Urinary bladder (tissue), 4 donors: ENCODE results near the gene ABCC9. TPM values are rescaled to one million over a fixed set of nuclear protein-coding genes. Genes with fewer than 3 reads are reported as not detected.

ENCODE experiments used
- DNase-seq: peaks from one replicate; pipeline ENCODE4 v3.0.0-alpha.2; 2015; ENCODE audit errors: extremely low spot score
- H3K27ac ChIP-seq: one replicate; pipeline ENCODE4 v1.5.1; 2013; ENCODE audit warnings: low read depth, mild to moderate bottlenecking, moderate library complexity
- H3K36me3 ChIP-seq: one replicate; pipeline ENCODE4 v1.6.1; 2013; ENCODE audit warnings: mild to moderate bottlenecking, moderate library complexity; ENCODE audit not compliant: insufficient read depth
- H3K4me1 ChIP-seq: one replicate; pipeline ENCODE4 v1.6.1; 2013; ENCODE audit warnings: mild to moderate bottlenecking, moderate library complexity; ENCODE audit not compliant: insufficient read depth
- H3K4me3 ChIP-seq: one replicate; pipeline ENCODE4 v1.5.1; 2013; ENCODE audit warnings: low read depth, low read length
- WGBS: extraction: QIAGEN DNeasy Blood & Tissue Kit; methylation state at CpG from one replicate; pipeline ENCODE4 v1.1.7; 2013; 5-methylcytosine and 5-hydroxymethylcytosine counted together
- polyA plus RNA-seq: library from polyadenylated mRNA; stranded (reverse); fragments of 200-250 nt; gene quantifications from one replicate; pipeline ENCODE4 v1.2.3, GENCODE V29; 2013
- small RNA-seq: library from RNA; depleted of rRNA; stranded (forward); fragments of <200 nt; gene quantifications from one replicate; pipeline ENCODE3, GENCODE V24; 2014
- total RNA-seq: library from RNA; depleted of rRNA; stranded (reverse); fragments of >200 nt; gene quantifications from one replicate; pipeline ENCODE4 v1.2.3, GENCODE V29; 2014
- donor health status: healthy with polysubstance abuse.
- donor health status: healthy.

Gene ABCC9
- total and polyA plus RNA-seq, 2 donors: 14.3 to 75.2 TPM

GRCh38 chr12:21757735-21758134, 183.5 kb downstream of the ABCC9 start:
- no peak for DNase-seq
- WGBS: 38% methylated on average over 2 of the region's 2 CpGs
- Histone ChIP-seq H3K27ac (no peak overlapping the region), H3K36me3 (no peaks in the 10 kb centered on the region), H3K4me1 (no peaks in the 10 kb centered on the region), H3K4me3 (no peak overlapping the region)

DNA sequence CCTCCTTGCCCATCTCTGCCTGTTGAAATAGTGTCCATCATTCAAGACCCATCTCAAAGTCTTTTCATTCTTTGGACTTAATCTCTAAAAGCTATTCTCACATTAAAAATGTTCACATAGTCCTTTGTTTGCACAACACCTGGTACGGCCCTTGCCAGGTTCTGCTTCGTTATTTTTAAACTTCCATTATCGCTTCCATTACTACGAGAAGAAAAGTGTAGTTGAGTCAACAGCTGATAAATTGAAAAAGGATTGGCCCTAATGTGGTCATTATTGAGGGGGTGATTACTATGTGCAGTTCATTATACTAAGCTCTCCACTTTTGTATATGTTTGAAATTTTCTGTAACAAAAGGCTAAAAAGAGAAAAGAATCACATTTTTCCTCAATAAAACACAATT, 184.5 kb downstream of the ABCC9 start:
- no peak for DNase-seq
- H3K36me3 ChIP-seq: no peaks in the 10 kb centered on the region
- no peak overlapping the region for H3K27ac ChIP-seq
- H3K4me3 ChIP-seq: no peak overlapping the region
- H3K4me1 ChIP-seq: no peaks in the 10 kb centered on the region
- 98% methylated on average over 4 of the region's 4 CpGs for WGBS

DNA sequence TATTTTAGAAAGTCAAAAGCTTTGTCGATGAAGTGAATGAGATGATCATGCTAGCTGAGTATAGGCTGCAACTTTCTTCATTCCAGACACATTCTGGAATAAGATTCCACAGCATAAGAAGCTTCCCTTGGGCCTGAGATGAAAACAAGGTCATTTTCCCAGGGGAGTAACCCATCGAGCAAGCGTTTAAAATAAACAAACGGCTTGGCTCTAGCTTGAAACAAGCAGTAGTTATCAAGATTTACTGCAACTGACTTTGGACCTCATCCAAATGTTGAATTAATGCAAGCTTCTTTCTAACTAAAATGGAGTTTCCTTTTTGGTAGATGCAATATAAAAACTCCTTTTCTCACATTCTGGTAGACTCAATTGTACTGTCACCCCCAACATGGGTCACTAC, 189.7 kb downstream of the ABCC9 start:
- Histone ChIP-seq H3K4me3 (no peak overlapping the region), H3K36me3 (no peaks in the 10 kb centered on the region), H3K4me1 (no peaks in the 10 kb centered on the region), H3K27ac (no peak overlapping the region)
- 7% methylated on average over 4 of the region's 4 CpGs for WGBS
- peak; percentile 75 for DNase-seq

Small RNA genes within 50 kb of the gene (small RNA-seq; reads per million reads assigned to genes)
- not detected for gene AC008250.2

Other genes starting within 250 kb of the ABCC9 start
- gene KCNJ8, start 166.7 kb downstream of the ABCC9 start, total RNA-seq: 30.3 TPM
- 26.5 TPM for gene KCNJ8, start 166.7 kb downstream of the ABCC9 start, polyA plus RNA-seq
- 38.7 TPM for gene CMAS, start 104.8 kb upstream of the ABCC9 start, total RNA-seq
- gene CMAS, start 104.8 kb upstream of the ABCC9 start, polyA plus RNA-seq: 42.3 TPM